ENCODE data around the gene SMCO4. TPM values are rescaled to one million over a fixed set of nuclear protein-coding genes. Genes with fewer than 3 reads are reported as not detected.

Gene SMCO4
- total RNA-seq, 2 donors from 2014 or later: 4.6 to 27.5 TPM

DNA sequence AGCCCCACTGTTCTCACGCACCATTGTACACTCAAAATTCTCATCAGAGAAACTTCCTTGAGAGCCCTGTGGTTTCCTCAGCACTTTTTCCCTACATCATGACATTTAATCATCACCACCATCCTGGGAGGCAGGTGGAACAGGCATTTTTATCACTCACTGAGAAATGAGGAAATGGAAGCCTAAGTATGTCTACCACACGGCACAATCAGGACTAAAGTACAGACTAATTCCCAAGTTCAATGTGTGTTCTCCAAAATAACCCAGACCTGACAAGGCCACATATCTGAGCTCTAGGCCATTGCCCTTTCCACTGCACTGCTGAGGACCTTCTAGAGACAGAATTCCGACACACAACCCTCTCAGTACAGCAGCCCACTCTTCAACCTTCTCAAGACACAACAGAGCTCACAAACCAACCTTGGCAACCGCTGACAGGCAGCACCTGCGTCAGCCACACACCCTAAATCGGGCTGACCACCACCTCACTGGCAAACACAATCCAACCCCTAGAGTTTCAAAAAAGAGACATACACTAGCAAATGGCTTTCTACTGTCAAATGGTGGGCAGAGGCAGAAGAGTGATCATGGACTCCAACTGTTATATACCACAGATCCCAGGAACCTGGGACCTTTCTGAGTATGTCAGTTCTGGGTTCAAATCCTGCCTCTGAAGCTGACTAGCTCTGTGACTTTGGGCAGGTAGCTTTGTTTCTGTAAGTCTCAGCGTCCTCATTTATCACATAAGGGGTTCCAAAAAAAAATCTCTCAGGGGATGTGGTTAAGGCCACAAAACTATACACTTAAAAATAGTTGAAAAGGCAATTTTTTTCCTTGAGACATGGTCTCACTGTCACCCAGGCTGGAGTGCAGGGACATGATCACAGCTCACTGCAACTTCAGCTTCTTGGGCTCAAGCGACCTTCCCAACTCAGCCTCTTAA is 16.3 kb downstream of the SMCO4 start:
- Histone ChIP-seq H3K36me3 (replicated peaks in 1 of 2; ENCODE audit: insufficient read depth in 1 of 2, low read depth in 2 of 2) (no peaks in the 10 kb centered on the region), H3K9me3 (no peaks in the 10 kb centered on the region), H3K27me3 (no peaks in the 10 kb centered on the region), H3K4me1 (peaks cover 59% of the 10 kb centered on the region), H3K4me3 (no peak overlapping the region), H3K27ac (peak overlapping the region in 3 of 4 donors; percentile 16 to 48 (median 29))
- no peak for DNase-seq
- intact Hi-C loops (cut with DNase I): no loop called here
- peak; percentile 49 for ATAC-seq
- 63 to 70% methylated on average over 8 of the region's 8 CpGs for WGBS, 2 donors
- no peak for TF ChIP-seq POLR2A (IDR thresholded peaks at IDR 0.05)
- TF ChIP-seq CTCF (IDR thresholded peaks at IDR 0.05): no peak

DNA sequence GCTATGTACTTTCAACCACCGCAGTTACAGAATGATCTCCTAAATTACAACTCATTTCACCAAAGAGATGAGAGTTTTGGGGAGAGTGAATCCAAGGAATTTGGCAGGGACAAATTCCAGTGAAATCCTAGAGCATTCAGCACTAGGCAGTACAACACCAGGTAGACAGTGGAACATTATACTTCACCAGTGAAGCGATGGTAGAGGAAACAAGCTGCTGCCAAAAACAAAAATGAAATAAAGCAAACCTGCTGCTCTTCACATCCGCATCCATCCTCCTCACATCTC is 16.9 kb downstream of the SMCO4 start:
- Histone ChIP-seq H3K27me3 (no peaks in the 10 kb centered on the region), H3K4me3 (no peak overlapping the region), H3K27ac (peak overlapping the region in 3 of 4 donors; percentile 16 to 48 (median 29)), H3K36me3 (replicated peaks in 1 of 2; ENCODE audit: insufficient read depth in 1 of 2, low read depth in 2 of 2) (no peaks in the 10 kb centered on the region), H3K9me3 (no peaks in the 10 kb centered on the region), H3K4me1 (peaks cover 64% of the 10 kb centered on the region)
- intact Hi-C loops (cut with DNase I): no loop called here
- WGBS, 2 donors: 45 to 47% methylated on average over 3 of the region's 3 CpGs
- TF ChIP-seq CTCF (IDR thresholded peaks at IDR 0.05) (no peak), POLR2A (IDR thresholded peaks at IDR 0.05) (no peak)
- no peak for ATAC-seq
- DNase-seq: no peak

DNA sequence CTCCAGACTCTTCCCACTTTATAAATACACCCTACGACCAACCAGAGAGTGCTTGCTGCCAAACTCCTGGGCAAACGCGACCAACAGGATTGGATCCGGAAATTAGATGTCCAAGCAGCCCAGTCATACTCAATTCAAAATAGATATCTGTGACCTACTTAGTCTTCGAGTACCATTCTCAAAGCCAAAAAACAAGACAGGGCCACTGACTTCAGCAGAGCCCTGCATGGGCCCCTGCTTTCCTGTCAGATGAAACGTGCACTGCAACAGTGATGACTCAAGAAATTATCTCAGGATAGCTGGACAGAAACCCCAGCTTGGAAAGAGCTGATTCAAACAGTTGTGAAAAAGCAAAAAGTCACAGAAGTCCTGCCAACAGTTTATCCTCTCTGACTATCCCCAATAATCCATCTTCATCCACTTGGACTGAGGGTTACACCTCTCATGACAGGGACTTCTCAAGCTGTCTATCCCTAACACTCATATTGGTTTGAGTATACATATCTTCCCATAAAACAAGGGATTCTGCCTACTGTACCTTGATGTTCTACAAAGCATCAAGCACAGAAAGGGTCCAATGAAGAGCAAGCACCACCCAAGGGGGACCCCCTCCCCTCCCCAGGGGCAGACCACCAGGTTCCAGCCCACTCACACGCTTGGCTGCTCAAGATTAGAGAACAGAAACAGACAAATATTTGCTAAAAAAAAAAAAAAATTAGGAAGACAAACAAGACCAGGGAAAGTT is 17.4 kb downstream of the SMCO4 start:
- Histone ChIP-seq H3K27me3 (no peaks in the 10 kb centered on the region), H3K4me1 (peaks cover 67% of the 10 kb centered on the region), H3K9me3 (no peaks in the 10 kb centered on the region), H3K36me3 (replicated peaks in 1 of 2; ENCODE audit: insufficient read depth in 1 of 2, low read depth in 2 of 2) (no peaks in the 10 kb centered on the region), H3K27ac (peak overlapping the region in 3 of 4 donors; percentile 16 to 48 (median 29)), H3K4me3 (no peak overlapping the region)
- no peak for TF ChIP-seq CTCF (IDR thresholded peaks at IDR 0.05)
- no peak for TF ChIP-seq POLR2A (IDR thresholded peaks at IDR 0.05)
- 45 to 58% methylated on average over 7 of the region's 7 CpGs for WGBS, 2 donors
- intact Hi-C loops (cut with DNase I): no loop called here
- no peak for ATAC-seq
- no peak for DNase-seq

DNA sequence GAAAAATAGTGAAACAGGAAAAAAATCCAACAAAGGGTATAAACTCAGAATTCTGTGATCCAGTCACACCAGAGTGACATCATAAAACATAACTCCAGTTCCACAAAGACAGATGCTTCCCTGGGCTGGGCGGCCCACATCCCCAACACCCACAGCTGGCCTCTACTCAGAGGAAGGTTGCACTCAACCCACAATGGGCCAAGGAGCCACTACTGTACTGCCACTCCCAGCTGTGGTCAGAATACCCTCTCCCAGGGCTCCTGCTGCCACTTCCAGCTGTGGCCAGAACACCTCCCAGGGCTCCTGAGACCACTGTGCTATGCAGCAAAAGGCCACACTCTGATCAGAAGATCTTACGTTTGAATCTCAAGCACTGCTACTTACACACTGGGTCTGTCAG is 18.3 kb downstream of the SMCO4 start:
- Histone ChIP-seq H3K4me1 (peaks cover 67% of the 10 kb centered on the region), H3K9me3 (no peaks in the 10 kb centered on the region), H3K4me3 (no peak overlapping the region), H3K36me3 (replicated peaks in 1 of 2; ENCODE audit: insufficient read depth in 1 of 2, low read depth in 2 of 2) (no peaks in the 10 kb centered on the region), H3K27me3 (no peaks in the 10 kb centered on the region), H3K27ac (no peak overlapping the region)
- ATAC-seq (no peak), DNase-seq (no peak)
- intact Hi-C loops (cut with DNase I): no loop called here
- TF ChIP-seq POLR2A (IDR thresholded peaks at IDR 0.05) (no peak), CTCF (IDR thresholded peaks at IDR 0.05) (no peak)
- 86 to 87% methylated on average over 2 of the region's 2 CpGs for WGBS, 2 donors

Measured in body of pancreas (tissue), 4 donors.